ENCODE results near the gene MEGF9. TPM values are rescaled to one million over a fixed set of nuclear protein-coding genes. Genes with fewer than 3 reads are reported as not detected.
A peak's percentile ranks its signal among the peaks of the same experiment; 100 is the strongest.
"Not testable (repeated sequence)": the region's sequence is repeated elsewhere in the genome, so short reads cannot be mapped to it uniquely, and the experiment has no call there.

Gene MEGF9
- total RNA-seq, 1 donor from 2014 or later: 23.4 TPM

GRCh38 chr9:120756531-120756930, 42.3 kb upstream of the MEGF9 start:
- Mint-ChIP-seq H3K4me1 (ENCODE audit: low read depth) (no peaks in the 10 kb centered on the region), H3K4me3 (ENCODE audit: low read depth) (no peak overlapping the region), H3K36me3 (ENCODE audit: insufficient read depth) (no peaks in the 10 kb centered on the region), H3K27ac (peak overlapping the region; percentile 48), H3K9me3 (ENCODE audit: low read depth) (no peaks in the 10 kb centered on the region), H3K27me3 (no peaks in the 10 kb centered on the region)
- TF ChIP-seq CTCF (IDR thresholded peaks at IDR 0.05; ENCODE audit: unreplicated experiment): no peak
- DNase-seq (ENCODE audit: low spot score, unreplicated experiment): no peak

- DNase-seq (ENCODE audit: low spot score, unreplicated experiment): peak; percentile 63
- H3K9me3 Mint-ChIP-seq (ENCODE audit: low read depth): no peaks in the 10 kb centered on the region
- no peak overlapping the region for H3K4me3 Mint-ChIP-seq (ENCODE audit: low read depth)
- H3K36me3 Mint-ChIP-seq (ENCODE audit: insufficient read depth): no peaks in the 10 kb centered on the region
- TF ChIP-seq CTCF (IDR thresholded peaks at IDR 0.05; ENCODE audit: unreplicated experiment): peak; percentile 91
- peak overlapping the region; percentile 12 for H3K27ac Mint-ChIP-seq
- H3K4me1 Mint-ChIP-seq (ENCODE audit: low read depth): no peaks in the 10 kb centered on the region
- H3K27me3 Mint-ChIP-seq: no peaks in the 10 kb centered on the region
These were observed 41.7 kb upstream of the MEGF9 start for GRCh38 chr9:120755810-120756434.

GRCh38 chr9:120755044-120755443, 40.8 kb upstream of the MEGF9 start:
- Mint-ChIP-seq H3K27ac (no peak overlapping the region), H3K36me3 (ENCODE audit: insufficient read depth) (no peaks in the 10 kb centered on the region), H3K27me3 (no peaks in the 10 kb centered on the region), H3K9me3 (ENCODE audit: low read depth) (no peaks in the 10 kb centered on the region), H3K4me1 (ENCODE audit: low read depth) (no peaks in the 10 kb centered on the region), H3K4me3 (ENCODE audit: low read depth) (no peak overlapping the region)
- no peak for DNase-seq (ENCODE audit: low spot score, unreplicated experiment)
- no peak for TF ChIP-seq CTCF (IDR thresholded peaks at IDR 0.05; ENCODE audit: unreplicated experiment)

- Mint-ChIP-seq H3K4me3 (ENCODE audit: low read depth) (no peak overlapping the region), H3K36me3 (ENCODE audit: insufficient read depth) (peaks cover 2% of the 10 kb centered on the region), H3K27ac (no peak overlapping the region), H3K27me3 (no peaks in the 10 kb centered on the region), H3K4me1 (ENCODE audit: low read depth) (no peaks in the 10 kb centered on the region), H3K9me3 (ENCODE audit: low read depth) (peaks cover 3% of the 10 kb centered on the region)
- no peak for DNase-seq (ENCODE audit: low spot score, unreplicated experiment)
- TF ChIP-seq CTCF (IDR thresholded peaks at IDR 0.05; ENCODE audit: unreplicated experiment): no peak
These were observed 36.2 kb upstream of the MEGF9 start for GRCh38 chr9:120750421-120750820.

GRCh38 chr9:120746366-120746765, 32.1 kb upstream of the MEGF9 start:
- not testable (repeated sequence) for H3K4me3 Mint-ChIP-seq (ENCODE audit: low read depth); H3K27ac Mint-ChIP-seq; H3K36me3 Mint-ChIP-seq (ENCODE audit: insufficient read depth); H3K9me3 Mint-ChIP-seq (ENCODE audit: low read depth); DNase-seq (ENCODE audit: low spot score, unreplicated experiment); H3K27me3 Mint-ChIP-seq; H3K4me1 Mint-ChIP-seq (ENCODE audit: low read depth)

- TF ChIP-seq CTCF (IDR thresholded peaks at IDR 0.05; ENCODE audit: unreplicated experiment): no peak
- Mint-ChIP-seq H3K36me3 (ENCODE audit: insufficient read depth) (peaks cover 3% of the 10 kb centered on the region), H3K9me3 (ENCODE audit: low read depth) (peaks cover 3% of the 10 kb centered on the region), H3K27me3 (no peaks in the 10 kb centered on the region), H3K27ac (no peak overlapping the region), H3K4me3 (ENCODE audit: low read depth) (no peak overlapping the region), H3K4me1 (ENCODE audit: low read depth) (no peaks in the 10 kb centered on the region)
- no peak for DNase-seq (ENCODE audit: low spot score, unreplicated experiment)
These were observed 31.0 kb upstream of the MEGF9 start for GRCh38 chr9:120745278-120745677.
